H9 (cell line): ENCODE results near the gene RNLS. TPM values are rescaled to one million over a fixed set of nuclear protein-coding genes. Genes with fewer than 3 reads are reported as not detected.

ENCODE experiments used
- DNase-seq: peaks from one replicate; pipeline ENCODE4 v3.0.0-alpha.2; 2017
- H2AFZ ChIP-seq: one replicate; pipeline ENCODE4 v1.6.1; 2013; ENCODE audit warnings: mild to moderate bottlenecking, low read length, control low read depth, moderate library complexity
- H2AK5ac ChIP-seq: 2 replicates; pipeline ENCODE4 v1.6.1; 2013; ENCODE audit warnings: low read length, control low read depth, mixed read lengths; ENCODE audit not compliant: insufficient read length
- H2BK120ac ChIP-seq: one replicate; pipeline ENCODE4 v1.6.1; 2013; ENCODE audit warnings: low read depth, mild to moderate bottlenecking, low read length, control low read depth, inconsistent platforms; ENCODE audit not compliant: poor library complexity, severe bottlenecking
- H2BK12ac ChIP-seq: 2 replicates; pipeline ENCODE4 v1.6.1; 2013; ENCODE audit warnings: low read length, control low read depth, mixed read lengths, low read depth; ENCODE audit not compliant: insufficient read length
- H2BK15ac ChIP-seq: 2 replicates; pipeline ENCODE4 v1.6.1; 2013; ENCODE audit warnings: low read depth, low read length, control low read depth
- H2BK20ac ChIP-seq: one replicate; pipeline ENCODE4 v1.6.1; 2013; ENCODE audit warnings: low read depth, mild to moderate bottlenecking, low read length, control low read depth, inconsistent platforms; ENCODE audit not compliant: poor library complexity, severe bottlenecking
- H2BK5ac ChIP-seq: 2 replicates; pipeline ENCODE4 v1.6.1; 2013; ENCODE audit warnings: low read length, control low read depth, mixed read lengths; ENCODE audit not compliant: insufficient read length
- H3K14ac ChIP-seq: 2 replicates; pipeline ENCODE4 v1.6.1; 2013; ENCODE audit warnings: low read length, control low read depth; ENCODE audit not compliant: insufficient read depth
- H3K18ac ChIP-seq: 2 replicates; pipeline ENCODE4 v1.6.1; 2013; ENCODE audit warnings: low read depth, mild to moderate bottlenecking, mixed read lengths, low read length, control low read depth; ENCODE audit not compliant: insufficient read length
- H3K23ac ChIP-seq: 2 replicates; pipeline ENCODE4 v1.6.1; 2013; ENCODE audit warnings: low read length, control low read depth, mixed read lengths, low read depth; ENCODE audit not compliant: insufficient read length
- H3K23me2 ChIP-seq: 2 replicates; pipeline ENCODE4 v1.6.1; 2013; ENCODE audit warnings: low read depth, mild to moderate bottlenecking, mixed read lengths, low read length, control low read depth; ENCODE audit not compliant: insufficient read length, poor library complexity, severe bottlenecking
- H3K27ac ChIP-seq: 2 replicates; pipeline ENCODE4 v1.5.1; 2013; ENCODE audit warnings: low read length, control low read depth, mixed read lengths, low read depth; ENCODE audit not compliant: insufficient read length
- H3K27me3 ChIP-seq: 2 replicates; pipeline ENCODE4 v1.6.1; 2013; ENCODE audit warnings: low read length, control low read depth, inconsistent platforms; ENCODE audit not compliant: insufficient read depth
- H3K4ac ChIP-seq: 2 replicates; pipeline ENCODE4 v1.6.1; 2013; ENCODE audit warnings: low read depth, mild to moderate bottlenecking, control low read depth, inconsistent platforms, low read length, moderate library complexity
- H3K4me1 ChIP-seq: 2 replicates; pipeline ENCODE4 v1.6.1; 2013; ENCODE audit warnings: low read length, control low read depth, inconsistent platforms; ENCODE audit not compliant: insufficient read depth
- H3K4me2 ChIP-seq: 2 replicates; pipeline ENCODE4 v1.6.1; 2013; ENCODE audit warnings: low read length, control low read depth, mixed read lengths; ENCODE audit not compliant: insufficient read length, insufficient read depth
- H3K56ac ChIP-seq: 2 replicates; pipeline ENCODE4 v1.6.1; 2013; ENCODE audit warnings: low read depth, mild to moderate bottlenecking, mixed read lengths, low read length, control low read depth; ENCODE audit not compliant: insufficient read length
- H3K79me1 ChIP-seq: 2 replicates; pipeline ENCODE4 v1.6.1; 2013; ENCODE audit warnings: low read depth, mild to moderate bottlenecking, moderate library complexity, low read length, control low read depth, inconsistent platforms; ENCODE audit not compliant: insufficient read depth, poor library complexity, severe bottlenecking
- H3K79me2 ChIP-seq: 2 replicates; pipeline ENCODE4 v1.6.1; 2013; ENCODE audit warnings: low read length, control low read depth, inconsistent platforms; ENCODE audit not compliant: insufficient read depth
- H3K9ac ChIP-seq: 2 replicates; pipeline ENCODE4 v1.6.1; 2013; ENCODE audit warnings: low read length, control low read depth, mixed read lengths; ENCODE audit not compliant: insufficient read length; ENCODE audit errors: extremely low read depth
- H3K9me3 ChIP-seq: one replicate; pipeline ENCODE4 v1.6.1; 2013; ENCODE audit warnings: low read depth, low read length, inconsistent platforms; ENCODE audit not compliant: control insufficient read depth
- H3T11ph ChIP-seq: one replicate; pipeline ENCODE4 v1.6.1; 2013; ENCODE audit warnings: mild to moderate bottlenecking, low read length, control low read depth, inconsistent platforms
- H4K20me1 ChIP-seq: one replicate; pipeline ENCODE4 v1.6.1; 2013; ENCODE audit not compliant: control insufficient read depth, insufficient read length, insufficient read depth
- H4K5ac ChIP-seq: 2 replicates; pipeline ENCODE4 v1.6.1; 2013; ENCODE audit warnings: low read depth, mild to moderate bottlenecking, mixed read lengths, low read length, control low read depth; ENCODE audit not compliant: insufficient read length
- H4K8ac ChIP-seq: replicated peaks from 2 replicates; pipeline ENCODE4 v1.6.1; 2013; ENCODE audit warnings: low read length, control low read depth, mixed read lengths, low read depth; ENCODE audit not compliant: insufficient read length
- H4K91ac ChIP-seq: 2 replicates; pipeline ENCODE4 v1.6.1; 2013; ENCODE audit warnings: low read depth, mild to moderate bottlenecking, moderate library complexity, mixed read lengths, low read length, control low read depth; ENCODE audit not compliant: insufficient read length
- H3K27ac Mint-ChIP-seq, 3 experiments: 2 replicates in 2 of 3; 3 replicates in 1 of 3; pipeline ENCODE4 v1.8.0; 2020 to 2021; ENCODE audit warnings: mixed read lengths in 3 of 3, mild to moderate bottlenecking in 1 of 3, moderate library complexity in 1 of 3
- H3K27me3 Mint-ChIP-seq: 2 replicates; pipeline ENCODE4 v1.8.0; 2021; ENCODE audit warnings: low read depth, mild to moderate bottlenecking, moderate library complexity, mixed read lengths
- H3K36me3 Mint-ChIP-seq, 3 experiments: 2 replicates in 2 of 3; 3 replicates in 1 of 3; pipeline ENCODE4 v1.8.0; 2020 to 2021; ENCODE audit warnings: low read depth in 3 of 3, mixed read lengths in 3 of 3; ENCODE audit not compliant: insufficient read depth in 1 of 3
- H3K4me1 Mint-ChIP-seq, 2 experiments: 2 replicates each; pipeline ENCODE4 v1.8.0; 2020; ENCODE audit warnings: mixed read lengths in 2 of 2
- H3K4me3 Mint-ChIP-seq, 2 experiments: 2 replicates in 1 of 2; 3 replicates in 1 of 2; pipeline ENCODE4 v1.8.0; 2020 to 2021; ENCODE audit warnings: mild to moderate bottlenecking in 2 of 2, mixed read lengths in 2 of 2, moderate library complexity in 1 of 2
- H3K9me3 Mint-ChIP-seq, 2 experiments: 2 replicates in 1 of 2; 3 replicates in 1 of 2; pipeline ENCODE4 v1.8.0; 2020; ENCODE audit warnings: mild to moderate bottlenecking in 2 of 2, mixed read lengths in 2 of 2, moderate library complexity in 1 of 2
- WGBS: extraction: QIAGEN DNeasy Blood & Tissue Kit; methylation state at CpG from one replicate; pipeline ENCODE4 v1.1.7; 2013; ENCODE audit warnings: missing lambda C conversion rate, low lambda C conversion rate, mixed read lengths; ENCODE audit not compliant: insufficient read length; ENCODE audit errors: extremely low coverage; 5-methylcytosine and 5-hydroxymethylcytosine counted together
- total RNA-seq: library from RNA; stranded (reverse); gene quantifications from 2 replicates; pipeline ENCODE4 v1.2.1, GENCODE V29; 2021
- TF ChIP-seq, protein P1 (sequence below): fragments of 200-600 bp; sonication (generic); conservative IDR thresholded peaks from 3 replicates; pipeline ENCODE4 v1.8.0; 2021; ENCODE audit warnings: antibody characterized with exemption, mild to moderate bottlenecking

The RNLS gene
- total RNA-seq, 1 experiment from 2014 or later: 7.5 TPM

DNA sequence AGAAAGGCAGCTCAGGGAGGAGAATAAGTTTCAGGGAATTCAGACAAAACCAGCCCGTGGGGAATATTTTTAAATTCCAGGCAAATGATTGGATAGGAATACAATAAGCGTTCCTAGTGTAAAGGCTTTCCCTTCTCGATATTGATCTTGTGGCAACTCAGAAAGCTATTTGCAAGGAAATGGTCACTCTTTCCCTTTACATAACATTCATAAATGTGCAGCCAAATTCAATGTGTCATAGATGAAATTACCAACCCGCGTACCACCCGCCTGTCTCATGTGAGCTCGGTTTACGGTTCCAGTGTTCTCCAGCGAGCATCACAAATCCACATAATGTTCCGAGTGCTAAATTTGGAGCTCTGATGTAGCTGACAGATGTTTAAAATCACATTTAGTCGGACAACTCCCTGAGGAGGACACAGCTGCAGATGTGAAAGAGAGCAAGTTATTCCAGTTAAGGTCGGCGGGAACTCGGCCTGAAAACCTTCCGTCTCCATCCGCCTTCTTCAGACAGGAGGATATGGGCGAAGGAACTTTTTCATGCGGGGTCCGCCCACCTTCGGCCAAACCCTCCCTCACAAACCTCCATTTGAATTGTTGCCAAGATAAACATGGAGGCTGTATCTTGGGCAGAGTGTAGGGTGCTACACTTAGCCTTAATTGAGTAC is 327.0 kb downstream of the RNLS start:
- no peaks in the 10 kb centered on the region for H3K9me3 ChIP-seq
- H4K20me1 ChIP-seq: no peaks in the 10 kb centered on the region
- no peak overlapping the region for H3T11ph ChIP-seq
- H2AFZ ChIP-seq: no peak overlapping the region
- no peak overlapping the region for H3K4ac ChIP-seq
- H2BK15ac ChIP-seq: no peak overlapping the region
- H3K79me1 ChIP-seq: no peaks in the 10 kb centered on the region
- no peak overlapping the region for H4K91ac ChIP-seq
- no peak overlapping the region for H3K14ac ChIP-seq
- H3K79me2 ChIP-seq: no peaks in the 10 kb centered on the region
- H2BK120ac ChIP-seq: no peak overlapping the region
- no peaks in the 10 kb centered on the region for H3K23me2 ChIP-seq
- Mint-ChIP-seq H3K27me3 (no peaks in the 10 kb centered on the region), H3K9me3 (no peaks in the 10 kb centered on the region), H3K4me3 (no peak overlapping the region), H3K36me3 (no peaks in the 10 kb centered on the region), H3K27ac (no peak overlapping the region), H3K4me1 (no peaks in the 10 kb centered on the region)
- H4K5ac ChIP-seq: no peak overlapping the region
- no peak overlapping the region for H4K8ac ChIP-seq
- no peak overlapping the region for H3K18ac ChIP-seq
- H3K9ac ChIP-seq: no peak overlapping the region
- H3K4me2 ChIP-seq: no peak overlapping the region
- no peaks in the 10 kb centered on the region for H3K27me3 ChIP-seq
- no peaks in the 10 kb centered on the region for H3K4me1 ChIP-seq
- no peak overlapping the region for H2BK20ac ChIP-seq
- H3K56ac ChIP-seq: no peak overlapping the region
- no CpG with 5 or more reads among the region's 20 CpGs for WGBS
- H2AK5ac ChIP-seq: no peak overlapping the region
- no peak overlapping the region for H3K27ac ChIP-seq
- H3K23ac ChIP-seq: no peak overlapping the region
- H2BK5ac ChIP-seq: no peak overlapping the region
- DNase-seq: no peak
- H2BK12ac ChIP-seq: no peak overlapping the region
- TF ChIP-seq, protein P1, sequence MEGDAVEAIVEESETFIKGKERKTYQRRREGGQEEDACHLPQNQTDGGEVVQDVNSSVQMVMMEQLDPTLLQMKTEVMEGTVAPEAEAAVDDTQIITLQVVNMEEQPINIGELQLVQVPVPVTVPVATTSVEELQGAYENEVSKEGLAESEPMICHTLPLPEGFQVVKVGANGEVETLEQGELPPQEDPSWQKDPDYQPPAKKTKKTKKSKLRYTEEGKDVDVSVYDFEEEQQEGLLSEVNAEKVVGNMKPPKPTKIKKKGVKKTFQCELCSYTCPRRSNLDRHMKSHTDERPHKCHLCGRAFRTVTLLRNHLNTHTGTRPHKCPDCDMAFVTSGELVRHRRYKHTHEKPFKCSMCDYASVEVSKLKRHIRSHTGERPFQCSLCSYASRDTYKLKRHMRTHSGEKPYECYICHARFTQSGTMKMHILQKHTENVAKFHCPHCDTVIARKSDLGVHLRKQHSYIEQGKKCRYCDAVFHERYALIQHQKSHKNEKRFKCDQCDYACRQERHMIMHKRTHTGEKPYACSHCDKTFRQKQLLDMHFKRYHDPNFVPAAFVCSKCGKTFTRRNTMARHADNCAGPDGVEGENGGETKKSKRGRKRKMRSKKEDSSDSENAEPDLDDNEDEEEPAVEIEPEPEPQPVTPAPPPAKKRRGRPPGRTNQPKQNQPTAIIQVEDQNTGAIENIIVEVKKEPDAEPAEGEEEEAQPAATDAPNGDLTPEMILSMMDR: no peak
